ENCODE measurements around the gene TFEC.

TFEC gene

DNA sequence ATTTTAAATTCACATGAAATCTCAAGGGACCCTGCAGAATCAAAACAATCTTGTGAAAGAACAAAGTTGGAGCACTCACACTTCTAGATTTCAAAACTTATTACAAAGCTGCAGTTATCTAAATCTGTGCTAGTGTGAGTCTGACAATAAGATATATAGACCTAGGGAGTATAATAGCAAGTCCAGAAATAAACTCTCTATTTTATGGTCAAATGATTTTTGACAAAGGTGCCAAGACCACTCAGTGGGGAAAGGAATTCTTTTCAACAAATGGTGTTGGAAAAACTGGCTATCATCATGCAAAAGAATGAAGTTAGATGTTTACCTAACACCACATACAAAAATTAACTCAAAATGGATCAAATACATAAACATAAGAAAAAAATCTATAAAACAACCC, 68.2 kb downstream of the TFEC start:
- no peak overlapping the region for H3K4me3 ChIP-seq (ENCODE audit: low read depth, low read length)
- TF ChIP-seq, protein P1, sequence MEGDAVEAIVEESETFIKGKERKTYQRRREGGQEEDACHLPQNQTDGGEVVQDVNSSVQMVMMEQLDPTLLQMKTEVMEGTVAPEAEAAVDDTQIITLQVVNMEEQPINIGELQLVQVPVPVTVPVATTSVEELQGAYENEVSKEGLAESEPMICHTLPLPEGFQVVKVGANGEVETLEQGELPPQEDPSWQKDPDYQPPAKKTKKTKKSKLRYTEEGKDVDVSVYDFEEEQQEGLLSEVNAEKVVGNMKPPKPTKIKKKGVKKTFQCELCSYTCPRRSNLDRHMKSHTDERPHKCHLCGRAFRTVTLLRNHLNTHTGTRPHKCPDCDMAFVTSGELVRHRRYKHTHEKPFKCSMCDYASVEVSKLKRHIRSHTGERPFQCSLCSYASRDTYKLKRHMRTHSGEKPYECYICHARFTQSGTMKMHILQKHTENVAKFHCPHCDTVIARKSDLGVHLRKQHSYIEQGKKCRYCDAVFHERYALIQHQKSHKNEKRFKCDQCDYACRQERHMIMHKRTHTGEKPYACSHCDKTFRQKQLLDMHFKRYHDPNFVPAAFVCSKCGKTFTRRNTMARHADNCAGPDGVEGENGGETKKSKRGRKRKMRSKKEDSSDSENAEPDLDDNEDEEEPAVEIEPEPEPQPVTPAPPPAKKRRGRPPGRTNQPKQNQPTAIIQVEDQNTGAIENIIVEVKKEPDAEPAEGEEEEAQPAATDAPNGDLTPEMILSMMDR (IDR thresholded peaks at IDR 0.05; ENCODE audit: low read depth, low read length), result no peak

DNA sequence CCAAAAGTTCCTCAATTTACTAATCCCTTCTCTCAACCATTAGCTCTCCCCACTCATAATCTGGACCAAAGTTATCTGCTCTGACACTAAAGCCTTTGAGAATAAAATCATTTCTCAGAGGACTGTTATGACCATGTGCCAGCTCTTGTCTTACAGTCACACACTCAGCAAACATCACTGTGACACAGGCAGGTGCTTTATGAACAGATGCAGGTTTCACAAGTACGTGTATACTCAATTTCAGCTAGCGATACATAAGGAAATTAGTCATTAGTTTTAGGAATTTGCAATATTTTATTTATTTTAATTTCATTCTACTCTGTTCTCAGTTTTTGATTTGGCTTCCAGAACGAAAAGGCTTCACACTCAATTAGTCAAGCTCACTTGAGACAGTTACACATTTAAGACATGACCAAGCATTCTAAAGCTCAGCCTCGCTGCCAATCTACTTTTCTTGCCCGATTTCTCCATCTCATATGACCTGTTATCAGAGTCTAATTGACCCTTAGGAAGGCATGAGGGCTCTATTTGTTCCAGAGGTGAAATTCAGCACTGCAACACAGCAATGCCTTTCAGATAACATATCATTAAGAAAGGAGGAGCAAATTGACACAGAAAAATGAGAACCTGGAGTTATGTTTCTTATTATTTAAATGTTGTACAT, 76.8 kb downstream of the TFEC start:
- no peak overlapping the region for H3K4me3 ChIP-seq (ENCODE audit: low read depth, low read length)
- TF ChIP-seq, protein P1 (IDR thresholded peaks at IDR 0.05; ENCODE audit: low read depth, low read length), result no peak

DNA sequence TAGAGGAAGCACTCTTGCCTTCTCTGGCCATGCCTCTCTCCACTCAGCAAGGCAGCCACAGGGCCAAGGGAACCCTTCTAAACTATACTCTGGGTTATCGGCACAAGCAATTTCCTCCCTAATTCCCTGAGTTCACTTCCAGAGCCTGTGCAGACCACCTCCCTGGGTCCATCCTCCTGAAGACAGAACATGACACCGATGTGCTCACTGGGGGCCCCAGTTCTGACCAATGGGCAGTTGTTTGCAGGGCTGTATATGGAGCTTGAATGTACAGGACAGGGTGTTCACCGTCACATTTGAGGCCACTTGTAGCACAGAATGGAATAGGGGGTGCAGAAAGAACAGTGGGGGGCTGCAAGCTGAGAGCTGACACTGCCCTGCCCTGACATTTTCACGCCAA, 77.7 kb downstream of the TFEC start:
- TF ChIP-seq, protein P1 (IDR thresholded peaks at IDR 0.05; ENCODE audit: low read depth, low read length), result no peak
- H3K4me3 ChIP-seq (ENCODE audit: low read depth, low read length), result no peak overlapping the region

DNA sequence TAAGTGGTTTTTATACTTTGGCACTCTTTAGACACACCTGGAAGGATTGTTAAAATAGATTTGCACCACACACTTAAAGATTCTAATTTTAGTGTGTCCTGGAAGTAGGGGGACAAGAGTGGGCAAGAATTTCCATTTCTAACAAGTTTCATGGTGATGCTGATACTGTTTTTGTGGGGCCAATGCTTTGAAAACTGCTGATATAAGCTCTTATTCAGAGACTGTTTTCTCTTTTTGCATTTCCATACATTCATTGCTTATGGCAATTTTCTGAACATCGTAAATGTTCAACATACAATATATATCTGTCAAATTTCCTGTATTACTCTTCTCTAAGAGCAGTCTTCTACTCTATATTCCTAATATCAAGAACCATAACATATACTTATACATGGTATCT, 79.0 kb downstream of the TFEC start:
- no peak overlapping the region for H3K4me3 ChIP-seq (ENCODE audit: low read depth, low read length)
- TF ChIP-seq, protein P1 (IDR thresholded peaks at IDR 0.05; ENCODE audit: low read depth, low read length), result no peak

DNA sequence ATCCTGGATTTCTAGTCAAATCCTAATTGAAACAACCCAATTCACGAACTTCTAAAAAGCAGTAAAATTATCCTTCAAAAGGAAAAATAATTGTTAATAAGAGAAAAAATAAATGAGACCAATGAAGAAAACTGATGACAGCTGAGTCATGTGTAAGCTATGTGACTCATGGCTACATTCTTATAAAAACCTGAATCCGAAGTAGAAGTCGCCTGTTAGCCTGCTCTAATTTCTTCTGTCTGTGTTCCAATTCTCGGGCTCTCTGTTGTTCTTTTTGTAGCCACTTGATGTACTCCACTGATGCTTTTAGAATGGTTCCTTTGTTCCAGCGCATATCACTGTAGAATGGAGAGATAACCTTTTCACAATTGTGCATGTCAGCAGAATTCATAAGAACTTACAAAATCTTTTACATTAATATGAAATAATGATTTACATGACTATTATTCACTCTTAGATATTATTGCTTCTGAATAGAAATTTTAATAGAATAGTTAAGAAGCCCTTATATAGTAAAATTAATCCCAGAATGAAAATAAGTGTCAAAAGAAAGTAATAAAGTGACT, 88.8 kb downstream of the TFEC start:
- H3K4me3 ChIP-seq (ENCODE audit: low read depth, low read length), result no peak overlapping the region
- TF ChIP-seq, protein P1 (IDR thresholded peaks at IDR 0.05; ENCODE audit: low read depth, low read length), result no peak

DNA sequence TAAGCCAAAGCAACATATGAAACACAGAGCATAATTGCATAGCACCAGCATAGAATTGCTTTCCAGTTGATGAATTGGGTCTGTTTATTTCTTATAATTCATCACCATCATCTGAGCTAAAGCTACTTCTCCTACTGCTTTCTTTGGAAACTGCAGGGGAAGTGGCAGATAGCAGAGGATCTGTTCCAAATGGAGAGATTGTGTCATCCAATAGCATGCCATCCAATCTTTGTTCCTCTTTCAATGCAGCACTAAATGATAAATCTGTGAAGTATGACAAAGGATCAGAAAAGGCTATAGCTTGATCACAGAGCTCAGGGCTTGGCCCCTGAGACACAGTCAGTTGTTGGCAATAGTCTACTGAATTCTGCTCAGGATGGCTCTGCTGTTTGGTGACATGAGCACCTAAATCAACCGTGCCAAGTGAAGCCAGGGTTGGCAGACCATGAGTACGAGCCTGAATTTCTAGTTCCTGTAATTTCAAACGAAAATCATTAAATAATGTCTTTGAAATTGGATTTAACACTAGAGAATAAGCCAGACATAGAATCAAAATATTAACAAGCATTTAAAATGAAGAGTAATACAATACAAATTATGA, 90.0 kb downstream of the TFEC start:
- no peak overlapping the region for H3K4me3 ChIP-seq (ENCODE audit: low read depth, low read length)
- TF ChIP-seq, protein P1 (IDR thresholded peaks at IDR 0.05; ENCODE audit: low read depth, low read length), result no peak

DNA sequence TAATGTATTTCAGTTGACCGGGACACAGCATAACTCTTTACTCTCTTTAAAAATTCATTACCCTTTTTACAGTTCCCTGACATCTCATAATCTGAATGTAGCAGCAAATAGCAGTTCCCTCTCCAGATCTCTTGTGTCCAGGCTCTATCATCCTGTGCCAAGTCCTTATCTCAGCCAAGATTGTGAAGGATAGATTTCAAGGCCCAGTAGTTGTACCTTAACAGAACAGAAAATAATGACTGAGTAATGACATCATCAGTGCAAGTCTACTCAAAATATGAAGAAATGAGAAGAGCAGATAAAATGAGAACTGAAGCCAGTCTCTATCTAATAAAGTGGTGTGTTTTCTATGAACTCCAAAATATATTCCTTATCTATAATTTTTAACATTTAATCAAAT, 92.6 kb downstream of the TFEC start:
- H3K4me3 ChIP-seq (ENCODE audit: low read depth, low read length), result no peak overlapping the region
- TF ChIP-seq, protein P1 (IDR thresholded peaks at IDR 0.05; ENCODE audit: low read depth, low read length), result no peak

Measured in WI38 (cell line).